SK-N-SH (cell line): ENCODE measurements around the gene MRPL51.
A peak's percentile ranks its signal among the peaks of the same experiment; 100 is the strongest.

Source experiments
- EP300 ChIP-seq, 2 experiments: IDR thresholded peaks; 2 replicates each; pipeline versions ENCODE4 v1.4.0 to v1.6.1; 2012; ENCODE audit warnings: borderline replicate concordance in 1 of 2, low read depth in 1 of 2, low read length in 1 of 2
- EZH2phosphoT487 ChIP-seq: fragments of 200-600 bp; sonication (generic); IDR thresholded peaks from 2 replicates; pipeline ENCODE4 v1.6.1; 2017; ENCODE audit warnings: low read depth, mixed run types, mild to moderate bottlenecking, antibody characterized with exemption, moderate library complexity, borderline replicate concordance
- JUND ChIP-seq: IDR thresholded peaks from 2 replicates; pipeline ENCODE4 v1.4.0; 2012
- POLR2AphosphoS5 ChIP-seq: IDR thresholded peaks from 2 replicates; pipeline ENCODE4 v1.6.1; 2012; ENCODE audit warnings: low read depth, low read length
- RCOR1 ChIP-seq: fragments of 150-350 bp; IDR thresholded peaks from 2 replicates; pipeline ENCODE4 v1.6.1; 2017; ENCODE audit warnings: antibody characterized with exemption, low read length
- SMC3 ChIP-seq: IDR thresholded peaks from 2 replicates; pipeline ENCODE4 v1.6.1; 2012; ENCODE audit warnings: low read depth, low read length, improper control_type of control experiment
- TAF1 ChIP-seq: IDR thresholded peaks from 2 replicates; pipeline ENCODE4 v1.6.1; 2012; ENCODE audit warnings: low read depth, mild to moderate bottlenecking, low read length, moderate library complexity, borderline replicate concordance
- YY1 ChIP-seq: IDR thresholded peaks from 2 replicates; pipeline ENCODE4 v1.4.0; 2012; ENCODE audit warnings: low read depth, mild to moderate bottlenecking
- TF ChIP-seq, protein P1 (sequence below): fragments of 200-600 bp; sonication (generic); IDR thresholded peaks from 2 replicates; pipeline ENCODE4 v1.6.1; 2017; ENCODE audit warnings: antibody characterized with exemption, mild to moderate bottlenecking, moderate library complexity
- TF ChIP-seq, protein P2 (sequence below): IDR thresholded peaks from 2 replicates; pipeline ENCODE4 v1.4.0; 2012; ENCODE audit warnings: low read depth
- TF ChIP-seq, protein P3 (sequence below): fragments of 150-350 bp; IDR thresholded peaks from 2 replicates; pipeline ENCODE4 v1.6.1; 2017; ENCODE audit warnings: antibody characterized with exemption, low read length, low read depth, borderline replicate concordance
- TF ChIP-seq, protein P4 (sequence below): IDR thresholded peaks from 2 replicates; pipeline ENCODE4 v1.6.1; 2012; ENCODE audit warnings: mild to moderate bottlenecking, low read depth, low read length, moderate library complexity
- TF ChIP-seq, protein P5 (sequence below): IDR thresholded peaks from 2 replicates; pipeline ENCODE4 v1.4.0; 2012; ENCODE audit warnings: low read depth, borderline replicate concordance
- TF ChIP-seq, protein P6 (sequence below): IDR thresholded peaks from 2 replicates; pipeline ENCODE4; 2012

DNA sequence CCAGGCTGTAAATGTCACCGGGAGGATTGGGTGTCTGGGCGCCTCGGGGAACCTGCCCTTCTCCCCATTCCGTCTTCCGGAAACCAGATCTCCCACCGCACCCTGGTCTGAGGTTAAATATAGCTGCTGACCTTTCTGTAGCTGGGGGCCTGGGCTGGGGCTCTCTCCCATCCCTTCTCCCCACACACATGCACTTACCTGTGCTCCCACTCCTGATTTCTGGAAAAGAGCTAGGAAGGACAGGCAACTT is 42.6 kb upstream of the MRPL51 start:
- TF ChIP-seq, protein P1, sequence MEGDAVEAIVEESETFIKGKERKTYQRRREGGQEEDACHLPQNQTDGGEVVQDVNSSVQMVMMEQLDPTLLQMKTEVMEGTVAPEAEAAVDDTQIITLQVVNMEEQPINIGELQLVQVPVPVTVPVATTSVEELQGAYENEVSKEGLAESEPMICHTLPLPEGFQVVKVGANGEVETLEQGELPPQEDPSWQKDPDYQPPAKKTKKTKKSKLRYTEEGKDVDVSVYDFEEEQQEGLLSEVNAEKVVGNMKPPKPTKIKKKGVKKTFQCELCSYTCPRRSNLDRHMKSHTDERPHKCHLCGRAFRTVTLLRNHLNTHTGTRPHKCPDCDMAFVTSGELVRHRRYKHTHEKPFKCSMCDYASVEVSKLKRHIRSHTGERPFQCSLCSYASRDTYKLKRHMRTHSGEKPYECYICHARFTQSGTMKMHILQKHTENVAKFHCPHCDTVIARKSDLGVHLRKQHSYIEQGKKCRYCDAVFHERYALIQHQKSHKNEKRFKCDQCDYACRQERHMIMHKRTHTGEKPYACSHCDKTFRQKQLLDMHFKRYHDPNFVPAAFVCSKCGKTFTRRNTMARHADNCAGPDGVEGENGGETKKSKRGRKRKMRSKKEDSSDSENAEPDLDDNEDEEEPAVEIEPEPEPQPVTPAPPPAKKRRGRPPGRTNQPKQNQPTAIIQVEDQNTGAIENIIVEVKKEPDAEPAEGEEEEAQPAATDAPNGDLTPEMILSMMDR: 0 out of 2 replicates have a peak, but pooled peaks have one; percentile 12
- TF ChIP-seq RCOR1: no peak
- TF ChIP-seq TAF1: no peak
- TF ChIP-seq, protein P2, sequence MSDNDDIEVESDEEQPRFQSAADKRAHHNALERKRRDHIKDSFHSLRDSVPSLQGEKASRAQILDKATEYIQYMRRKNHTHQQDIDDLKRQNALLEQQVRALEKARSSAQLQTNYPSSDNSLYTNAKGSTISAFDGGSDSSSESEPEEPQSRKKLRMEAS: no peak
- TF ChIP-seq, protein P3, sequence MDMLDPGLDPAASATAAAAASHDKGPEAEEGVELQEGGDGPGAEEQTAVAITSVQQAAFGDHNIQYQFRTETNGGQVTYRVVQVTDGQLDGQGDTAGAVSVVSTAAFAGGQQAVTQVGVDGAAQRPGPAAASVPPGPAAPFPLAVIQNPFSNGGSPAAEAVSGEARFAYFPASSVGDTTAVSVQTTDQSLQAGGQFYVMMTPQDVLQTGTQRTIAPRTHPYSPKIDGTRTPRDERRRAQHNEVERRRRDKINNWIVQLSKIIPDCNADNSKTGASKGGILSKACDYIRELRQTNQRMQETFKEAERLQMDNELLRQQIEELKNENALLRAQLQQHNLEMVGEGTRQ: no peak
- TF ChIP-seq YY1: no peak
- TF ChIP-seq EZH2phosphoT487: no peak
- TF ChIP-seq, protein P4, sequence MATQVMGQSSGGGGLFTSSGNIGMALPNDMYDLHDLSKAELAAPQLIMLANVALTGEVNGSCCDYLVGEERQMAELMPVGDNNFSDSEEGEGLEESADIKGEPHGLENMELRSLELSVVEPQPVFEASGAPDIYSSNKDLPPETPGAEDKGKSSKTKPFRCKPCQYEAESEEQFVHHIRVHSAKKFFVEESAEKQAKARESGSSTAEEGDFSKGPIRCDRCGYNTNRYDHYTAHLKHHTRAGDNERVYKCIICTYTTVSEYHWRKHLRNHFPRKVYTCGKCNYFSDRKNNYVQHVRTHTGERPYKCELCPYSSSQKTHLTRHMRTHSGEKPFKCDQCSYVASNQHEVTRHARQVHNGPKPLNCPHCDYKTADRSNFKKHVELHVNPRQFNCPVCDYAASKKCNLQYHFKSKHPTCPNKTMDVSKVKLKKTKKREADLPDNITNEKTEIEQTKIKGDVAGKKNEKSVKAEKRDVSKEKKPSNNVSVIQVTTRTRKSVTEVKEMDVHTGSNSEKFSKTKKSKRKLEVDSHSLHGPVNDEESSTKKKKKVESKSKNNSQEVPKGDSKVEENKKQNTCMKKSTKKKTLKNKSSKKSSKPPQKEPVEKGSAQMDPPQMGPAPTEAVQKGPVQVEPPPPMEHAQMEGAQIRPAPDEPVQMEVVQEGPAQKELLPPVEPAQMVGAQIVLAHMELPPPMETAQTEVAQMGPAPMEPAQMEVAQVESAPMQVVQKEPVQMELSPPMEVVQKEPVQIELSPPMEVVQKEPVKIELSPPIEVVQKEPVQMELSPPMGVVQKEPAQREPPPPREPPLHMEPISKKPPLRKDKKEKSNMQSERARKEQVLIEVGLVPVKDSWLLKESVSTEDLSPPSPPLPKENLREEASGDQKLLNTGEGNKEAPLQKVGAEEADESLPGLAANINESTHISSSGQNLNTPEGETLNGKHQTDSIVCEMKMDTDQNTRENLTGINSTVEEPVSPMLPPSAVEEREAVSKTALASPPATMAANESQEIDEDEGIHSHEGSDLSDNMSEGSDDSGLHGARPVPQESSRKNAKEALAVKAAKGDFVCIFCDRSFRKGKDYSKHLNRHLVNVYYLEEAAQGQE: no peak
- no peak for TF ChIP-seq POLR2AphosphoS5
- no peak for TF ChIP-seq JUND
- TF ChIP-seq, protein P5, sequence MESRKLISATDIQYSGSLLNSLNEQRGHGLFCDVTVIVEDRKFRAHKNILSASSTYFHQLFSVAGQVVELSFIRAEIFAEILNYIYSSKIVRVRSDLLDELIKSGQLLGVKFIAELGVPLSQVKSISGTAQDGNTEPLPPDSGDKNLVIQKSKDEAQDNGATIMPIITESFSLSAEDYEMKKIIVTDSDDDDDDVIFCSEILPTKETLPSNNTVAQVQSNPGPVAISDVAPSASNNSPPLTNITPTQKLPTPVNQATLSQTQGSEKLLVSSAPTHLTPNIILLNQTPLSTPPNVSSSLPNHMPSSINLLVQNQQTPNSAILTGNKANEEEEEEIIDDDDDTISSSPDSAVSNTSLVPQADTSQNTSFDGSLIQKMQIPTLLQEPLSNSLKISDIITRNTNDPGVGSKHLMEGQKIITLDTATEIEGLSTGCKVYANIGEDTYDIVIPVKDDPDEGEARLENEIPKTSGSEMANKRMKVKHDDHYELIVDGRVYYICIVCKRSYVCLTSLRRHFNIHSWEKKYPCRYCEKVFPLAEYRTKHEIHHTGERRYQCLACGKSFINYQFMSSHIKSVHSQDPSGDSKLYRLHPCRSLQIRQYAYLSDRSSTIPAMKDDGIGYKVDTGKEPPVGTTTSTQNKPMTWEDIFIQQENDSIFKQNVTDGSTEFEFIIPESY: no peak
- TF ChIP-seq EP300 (IDR thresholded peaks at IDR 0.05; ENCODE audit: borderline replicate concordance in 1 of 2, low read depth in 1 of 2, low read length in 1 of 2): no peak
- TF ChIP-seq SMC3: no peak
- TF ChIP-seq, protein P6, sequence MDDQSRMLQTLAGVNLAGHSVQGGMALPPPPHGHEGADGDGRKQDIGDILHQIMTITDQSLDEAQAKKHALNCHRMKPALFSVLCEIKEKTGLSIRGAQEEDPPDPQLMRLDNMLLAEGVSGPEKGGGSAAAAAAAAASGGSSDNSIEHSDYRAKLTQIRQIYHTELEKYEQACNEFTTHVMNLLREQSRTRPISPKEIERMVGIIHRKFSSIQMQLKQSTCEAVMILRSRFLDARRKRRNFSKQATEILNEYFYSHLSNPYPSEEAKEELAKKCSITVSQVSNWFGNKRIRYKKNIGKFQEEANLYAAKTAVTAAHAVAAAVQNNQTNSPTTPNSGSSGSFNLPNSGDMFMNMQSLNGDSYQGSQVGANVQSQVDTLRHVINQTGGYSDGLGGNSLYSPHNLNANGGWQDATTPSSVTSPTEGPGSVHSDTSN: no peak
